Cerebellar cortex (tissue), 1 donor: ENCODE measurements around the gene MAP1S.

Experiments used
- DNase-seq: peaks from one replicate; pipeline ENCODE4 v3.0.0-alpha.2; 2015; ENCODE audit warnings: low spot score

The MAP1S gene

DNA sequence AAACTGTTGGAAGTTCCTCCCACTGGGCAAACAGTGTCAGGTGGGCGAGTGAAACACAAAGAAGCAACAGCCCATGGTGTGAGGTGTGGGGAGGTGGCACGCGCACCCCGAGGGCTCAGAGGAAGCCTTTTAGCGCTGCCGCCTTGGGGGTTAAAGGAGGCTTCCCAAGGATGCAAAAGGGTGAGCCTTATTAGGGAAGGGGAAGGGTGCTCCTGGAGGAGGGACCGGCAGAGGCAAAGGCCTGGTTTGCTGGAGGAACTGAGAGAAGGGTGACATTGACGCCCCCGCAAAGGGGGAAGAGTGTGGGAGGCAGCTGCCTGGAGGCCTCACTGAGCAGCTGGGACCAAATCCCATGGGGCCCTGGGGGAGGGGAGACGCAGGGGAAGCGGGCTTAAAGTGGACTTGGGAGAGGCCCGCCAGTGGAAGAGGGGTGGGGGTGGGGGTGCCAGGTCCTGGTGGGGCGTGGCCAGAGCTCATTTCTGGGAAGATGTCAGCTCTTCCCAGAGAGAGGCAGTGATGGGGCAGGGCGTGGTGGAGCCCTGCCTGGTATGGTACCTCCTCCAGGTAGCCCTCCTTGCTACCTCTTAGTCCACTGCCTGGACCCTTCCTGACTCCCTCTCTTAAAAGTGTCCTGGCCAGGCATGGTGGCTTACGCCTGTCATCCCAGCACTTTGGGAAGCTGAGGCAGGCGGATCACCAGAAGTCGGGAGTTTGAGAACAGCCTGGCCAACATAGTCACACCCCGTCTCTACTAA, 20.0 kb downstream of the MAP1S start:
- DNase-seq, result no peak

GRCh38 chr19:17741456-17741855, 22.2 kb downstream of the MAP1S start:
- DNase-seq, result no peak

- DNase-seq, result no peak
Measured at GRCh38 chr19:17743874-17744580, 24.7 kb downstream of the MAP1S start.

GRCh38 chr19:17747205-17748098, 28.2 kb downstream of the MAP1S start:
- DNase-seq, result peak; percentile 98

DNA sequence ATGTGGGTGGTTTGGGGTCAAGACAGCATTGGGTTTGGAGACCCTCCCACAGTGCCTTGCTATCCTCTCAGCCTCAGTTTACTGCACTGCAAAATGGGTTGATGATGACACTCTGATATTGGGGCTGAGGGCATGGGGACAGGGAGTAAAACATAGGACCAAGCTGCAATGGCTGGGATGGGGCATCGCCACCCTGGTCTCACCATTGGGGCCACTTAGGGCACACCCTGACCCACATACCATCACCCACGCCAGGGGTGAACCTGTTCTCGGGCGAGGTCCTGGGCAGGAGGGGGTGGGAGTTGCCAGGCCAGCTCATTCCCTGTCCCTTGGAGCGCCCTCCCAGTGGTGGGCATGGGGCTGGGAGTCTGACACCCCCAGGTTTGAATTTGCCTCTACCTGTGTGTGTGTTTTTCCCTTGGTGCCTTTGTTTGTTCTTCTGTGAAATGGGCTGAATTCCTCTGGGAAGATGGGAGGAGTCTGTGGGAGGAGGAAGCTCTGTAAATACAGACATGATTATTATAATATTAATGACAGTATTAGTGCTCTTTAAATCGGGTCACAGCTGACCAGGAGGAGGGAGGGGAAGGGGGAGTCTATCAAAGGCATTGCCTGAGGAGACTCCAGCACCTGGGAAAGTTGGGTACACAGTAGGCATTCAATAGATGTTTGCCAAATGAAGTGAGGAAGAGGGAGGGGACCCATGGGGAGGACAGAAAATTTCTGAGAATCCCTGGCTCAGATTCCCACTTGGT, 29.8 kb downstream of the MAP1S start:
- DNase-seq, result no peak

DNA sequence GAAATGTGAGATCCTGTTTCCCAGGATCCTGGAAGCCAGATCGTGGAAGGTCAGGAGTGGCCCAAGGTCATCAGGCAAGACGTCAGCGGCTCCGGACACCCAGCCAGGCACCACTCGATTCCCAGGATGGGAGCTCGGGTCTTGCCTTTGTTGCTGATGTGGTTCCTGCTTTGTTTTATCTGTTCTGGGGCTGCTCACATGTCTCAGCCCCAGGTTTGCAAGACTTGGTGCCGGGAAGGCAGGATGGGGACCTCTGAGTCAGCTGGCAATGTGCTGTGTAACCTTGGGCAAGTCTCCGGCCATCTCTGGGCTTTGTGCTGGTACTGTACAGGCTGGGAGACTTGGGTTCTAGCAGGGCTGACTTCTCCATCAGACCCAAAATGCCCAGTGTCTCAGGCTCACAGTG, 30.6 kb downstream of the MAP1S start:
- peak; percentile 42 for DNase-seq

GRCh38 chr19:17751103-17751911, 32.0 kb downstream of the MAP1S start, which contains the start of gene FCHO1:
TSS of gene FCHO1 (plus strand) at chr19:17751477. CDS start at chr19:17755165, 3,688 bp downstream.
- no peak for DNase-seq

GRCh38 chr19:17751912-17752273, 32.6 kb downstream of the MAP1S start:
- no peak for DNase-seq

- no peak for DNase-seq
Measured at GRCh38 chr19:17752865-17753639, 33.8 kb downstream of the MAP1S start.

- DNase-seq, result no peak
Measured at GRCh38 chr19:17753976-17754375, 34.7 kb downstream of the MAP1S start.

- no peak for DNase-seq
Measured at GRCh38 chr19:17754634-17755442, 35.6 kb downstream of the MAP1S start.

GRCh38 chr19:17755443-17755890, 36.2 kb downstream of the MAP1S start:
- DNase-seq, result no peak

DNA sequence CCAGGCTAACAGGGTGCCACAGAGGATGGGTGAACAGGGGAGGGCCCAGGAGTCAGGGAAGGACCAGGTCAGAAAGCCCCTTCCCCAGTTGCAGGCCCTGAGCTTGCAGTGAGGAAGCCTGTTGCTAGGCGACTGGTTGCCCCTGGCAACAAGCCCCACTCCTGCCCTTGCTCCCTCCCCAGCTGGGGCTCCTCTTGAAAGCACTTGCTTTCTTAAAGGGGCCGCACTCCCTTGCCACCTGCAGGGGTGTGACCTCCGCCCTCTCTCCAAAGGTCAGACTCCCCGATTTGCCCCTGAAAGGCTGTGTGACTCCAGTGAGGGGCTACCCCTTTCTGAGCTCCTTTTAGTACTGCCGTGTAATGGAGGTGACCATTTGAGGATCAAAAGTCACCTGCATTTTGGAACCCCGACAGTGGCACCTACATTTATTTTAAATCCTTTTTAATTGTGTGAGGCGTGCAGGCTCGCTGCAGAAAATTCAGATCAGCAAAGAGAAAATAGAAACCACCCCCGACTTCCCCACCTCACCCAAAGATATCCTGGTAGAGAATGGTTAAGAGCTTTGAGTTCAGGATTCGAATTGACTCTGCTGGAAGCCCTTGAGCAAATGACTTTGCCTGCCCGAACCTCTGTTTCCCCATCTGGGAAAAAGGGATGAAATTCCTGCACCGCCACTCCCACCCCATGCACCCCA, 36.8 kb downstream of the MAP1S start:
- DNase-seq, result peak; percentile 63

DNA sequence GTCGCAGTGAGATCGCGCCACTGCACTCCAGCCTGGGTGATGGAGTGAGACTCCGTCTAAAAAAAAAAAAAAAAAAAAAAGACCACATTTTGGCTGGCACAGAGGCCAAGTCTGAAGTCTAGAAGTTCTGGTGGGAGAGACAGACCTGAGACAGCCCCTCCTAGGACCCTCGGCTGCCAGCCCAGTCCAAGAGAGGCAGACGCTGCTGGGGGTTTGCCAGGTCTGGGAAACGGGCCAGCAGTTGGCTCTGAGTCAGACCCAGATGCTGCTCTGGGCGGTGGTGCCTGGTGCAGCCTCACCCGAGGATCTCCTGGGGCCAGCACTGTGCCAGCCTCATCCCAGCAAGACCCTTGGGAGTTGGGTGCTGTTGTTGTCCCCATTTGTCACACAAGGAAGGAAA, 37.8 kb downstream of the MAP1S start:
- no peak for DNase-seq

DNA sequence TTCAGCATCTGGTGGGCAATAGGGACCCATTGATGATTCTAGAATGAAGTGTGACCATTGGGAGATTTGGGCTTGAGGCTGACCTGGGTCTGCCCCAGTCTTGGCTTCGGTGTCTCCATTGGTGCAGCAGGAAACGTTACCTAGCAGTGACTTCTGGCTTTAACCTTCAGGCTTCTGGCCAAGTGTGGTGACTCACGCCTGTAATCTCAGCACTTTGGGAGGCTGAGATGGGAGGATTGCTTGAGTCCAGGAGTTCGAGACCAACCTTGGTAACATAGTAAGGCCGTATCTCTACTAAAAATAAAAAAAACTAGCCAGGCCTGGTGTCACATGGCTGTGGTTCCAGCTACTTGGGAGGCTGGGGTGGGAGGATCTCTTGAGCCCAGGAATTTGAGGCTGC, 39.2 kb downstream of the MAP1S start:
- DNase-seq, result no peak

DNA sequence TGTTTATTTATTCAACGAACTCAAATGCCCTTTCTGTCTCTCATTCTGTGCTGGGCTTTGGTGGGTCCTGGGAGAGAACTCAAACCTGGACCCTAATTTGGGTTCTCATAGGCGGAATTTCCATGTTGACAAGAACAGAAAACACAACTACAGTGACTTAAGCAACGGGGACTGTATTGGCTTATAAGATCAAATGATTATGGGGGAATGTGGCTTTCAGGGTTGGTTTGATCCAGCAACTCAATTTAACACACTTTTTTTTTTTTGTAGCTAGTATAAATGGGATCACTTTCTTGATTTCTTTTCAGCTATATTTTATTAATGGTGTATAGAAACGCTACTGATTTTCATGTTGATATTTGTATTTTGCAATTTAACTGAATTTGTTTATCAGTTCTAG, 41.9 kb downstream of the MAP1S start:
- no peak for DNase-seq

DNA sequence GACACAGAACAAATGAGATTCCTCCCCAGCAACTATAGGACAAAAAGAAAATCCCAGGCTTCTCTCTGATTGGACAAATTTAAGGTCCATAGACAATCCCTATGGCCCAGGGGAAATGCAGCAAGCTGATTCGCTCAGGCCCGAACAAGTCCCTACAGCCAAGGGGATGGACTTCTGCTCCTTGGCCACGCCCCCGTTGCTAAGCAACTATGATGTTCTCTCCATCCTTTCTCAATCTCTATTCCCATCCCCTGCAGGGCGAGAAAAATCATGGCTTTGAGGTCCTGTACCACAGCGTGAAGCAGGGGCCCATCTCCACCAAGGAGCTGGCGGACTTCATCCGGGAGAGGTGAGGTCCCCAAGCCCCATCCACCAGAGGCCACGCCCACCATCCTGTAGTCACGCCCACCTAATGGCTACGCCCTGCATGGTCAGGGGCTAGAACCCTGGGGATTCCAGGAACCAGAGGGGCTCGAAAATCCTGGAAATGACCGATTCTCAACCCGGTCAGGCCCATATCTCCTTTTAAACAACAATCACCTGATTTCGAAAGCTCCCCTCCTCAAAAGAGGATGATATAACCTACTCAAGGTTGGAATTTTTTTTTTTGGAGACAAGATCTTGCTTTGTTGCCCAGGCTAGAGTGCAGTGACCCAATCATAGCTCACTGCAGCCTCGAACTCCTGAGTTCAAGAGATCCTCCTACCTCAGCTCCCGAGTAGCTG, 43.4 kb downstream of the MAP1S start:
- peak; percentile 65 for DNase-seq

GRCh38 chr19:17764348-17764747, 45.1 kb downstream of the MAP1S start:
- DNase-seq, result no peak
